ENCODE measurements around the gene DDX3X.

Gene DDX3X

DNA sequence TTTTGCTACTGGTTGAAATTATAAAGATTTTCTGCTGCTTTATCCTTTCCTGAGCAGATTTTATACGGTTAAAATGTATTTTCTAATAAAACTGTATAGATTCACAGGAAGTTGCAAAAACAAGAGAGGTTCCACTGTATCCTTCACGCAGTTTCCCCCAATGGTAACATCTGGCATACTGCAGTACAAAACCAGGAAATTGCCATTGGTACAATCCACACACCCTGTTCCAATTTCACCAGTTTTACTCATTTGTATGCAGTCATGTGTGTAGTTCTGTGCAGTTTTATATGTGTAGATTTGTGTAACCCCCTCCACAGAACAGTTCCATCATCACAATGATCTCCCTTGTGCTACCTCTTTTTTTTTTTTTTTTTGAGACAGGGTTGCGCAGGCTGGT lies 20.0 kb downstream of the DDX3X start (continued):
- TF ChIP-seq, protein P1, sequence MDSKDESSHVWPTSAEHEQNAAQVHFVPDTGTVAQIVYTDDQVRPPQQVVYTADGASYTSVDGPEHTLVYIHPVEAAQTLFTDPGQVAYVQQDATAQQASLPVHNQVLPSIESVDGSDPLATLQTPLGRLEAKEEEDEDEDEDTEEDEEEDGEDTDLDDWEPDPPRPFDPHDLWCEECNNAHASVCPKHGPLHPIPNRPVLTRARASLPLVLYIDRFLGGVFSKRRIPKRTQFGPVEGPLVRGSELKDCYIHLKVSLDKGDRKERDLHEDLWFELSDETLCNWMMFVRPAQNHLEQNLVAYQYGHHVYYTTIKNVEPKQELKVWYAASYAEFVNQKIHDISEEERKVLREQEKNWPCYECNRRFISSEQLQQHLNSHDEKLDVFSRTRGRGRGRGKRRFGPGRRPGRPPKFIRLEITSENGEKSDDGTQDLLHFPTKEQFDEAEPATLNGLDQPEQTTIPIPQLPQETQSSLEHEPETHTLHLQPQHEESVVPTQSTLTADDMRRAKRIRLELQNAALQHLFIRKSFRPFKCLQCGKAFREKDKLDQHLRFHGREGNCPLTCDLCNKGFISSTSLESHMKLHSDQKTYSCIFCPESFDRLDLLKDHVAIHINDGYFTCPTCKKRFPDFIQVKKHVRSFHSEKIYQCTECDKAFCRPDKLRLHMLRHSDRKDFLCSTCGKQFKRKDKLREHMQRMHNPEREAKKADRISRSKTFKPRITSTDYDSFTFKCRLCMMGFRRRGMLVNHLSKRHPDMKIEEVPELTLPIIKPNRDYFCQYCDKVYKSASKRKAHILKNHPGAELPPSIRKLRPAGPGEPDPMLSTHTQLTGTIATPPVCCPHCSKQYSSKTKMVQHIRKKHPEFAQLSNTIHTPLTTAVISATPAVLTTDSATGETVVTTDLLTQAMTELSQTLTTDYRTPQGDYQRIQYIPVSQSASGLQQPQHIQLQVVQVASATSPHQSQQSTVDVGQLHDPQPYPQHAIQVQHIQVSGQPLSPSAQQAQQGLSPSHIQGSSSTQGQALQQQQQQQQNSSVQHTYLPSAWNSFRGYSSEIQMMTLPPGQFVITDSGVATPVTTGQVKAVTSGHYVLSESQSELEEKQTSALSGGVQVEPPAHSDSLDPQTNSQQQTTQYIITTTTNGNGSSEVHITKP (tag by site-specific recombination; IDR thresholded peaks at IDR 0.05): peak; percentile 52; the same call in 1 of the 2 replicates

DNA sequence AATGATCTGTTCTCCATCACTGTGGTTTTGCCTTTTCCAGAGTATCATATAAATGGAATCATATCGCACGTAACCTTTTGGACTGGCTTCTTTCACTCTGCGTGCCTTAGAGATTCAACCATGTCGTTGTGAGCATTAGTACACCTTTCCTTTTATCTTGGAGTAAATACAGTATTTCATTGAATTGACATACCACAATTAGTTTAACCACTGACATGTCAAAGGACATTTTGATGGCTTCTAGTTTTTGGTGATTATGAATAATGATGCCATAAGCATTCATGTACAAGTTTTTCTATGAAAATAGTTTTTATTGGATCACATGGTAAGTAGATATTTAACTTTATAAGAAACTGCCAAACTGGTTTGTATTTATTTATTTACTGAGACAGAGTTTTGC lies 35.2 kb downstream of the DDX3X start:
- Histone ChIP-seq H3K4me1 (ENCODE audit: control insufficient read depth, insufficient read depth, low read length) (no peaks in the 10 kb centered on the region), H3K36me3 (ENCODE audit: control insufficient read depth in 2 of 2, insufficient read depth in 1 of 2, low read length in 2 of 2) (no peaks in the 10 kb centered on the region), H3K9me3 (ENCODE audit: control insufficient read depth, insufficient read depth, low read depth, low read length) (no peaks in the 10 kb centered on the region), H3K27ac (ENCODE audit: extremely low read depth, low read depth, low read length) (no peak overlapping the region), H3K4me3 (ENCODE audit: low read depth, low read length) (no peak overlapping the region)
- ChIA-PET CTCF (no interaction called here), POLR2A (no interaction called here)
- TF ChIP-seq ZBTB1 (tag by site-specific recombination; IDR thresholded peaks at IDR 0.05): no peak
- no peak for TF ChIP-seq RBAK (tag by site-specific recombination; IDR thresholded peaks at IDR 0.05)
- TF ChIP-seq, protein P2, sequence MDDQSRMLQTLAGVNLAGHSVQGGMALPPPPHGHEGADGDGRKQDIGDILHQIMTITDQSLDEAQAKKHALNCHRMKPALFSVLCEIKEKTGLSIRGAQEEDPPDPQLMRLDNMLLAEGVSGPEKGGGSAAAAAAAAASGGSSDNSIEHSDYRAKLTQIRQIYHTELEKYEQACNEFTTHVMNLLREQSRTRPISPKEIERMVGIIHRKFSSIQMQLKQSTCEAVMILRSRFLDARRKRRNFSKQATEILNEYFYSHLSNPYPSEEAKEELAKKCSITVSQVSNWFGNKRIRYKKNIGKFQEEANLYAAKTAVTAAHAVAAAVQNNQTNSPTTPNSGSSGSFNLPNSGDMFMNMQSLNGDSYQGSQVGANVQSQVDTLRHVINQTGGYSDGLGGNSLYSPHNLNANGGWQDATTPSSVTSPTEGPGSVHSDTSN (CRISPR knock-in tag; IDR thresholded peaks at IDR 0.05): no peak
- TF ChIP-seq ZNF544 (tag by site-specific recombination; IDR thresholded peaks at IDR 0.05): no peak
- TF ChIP-seq, protein P3, sequence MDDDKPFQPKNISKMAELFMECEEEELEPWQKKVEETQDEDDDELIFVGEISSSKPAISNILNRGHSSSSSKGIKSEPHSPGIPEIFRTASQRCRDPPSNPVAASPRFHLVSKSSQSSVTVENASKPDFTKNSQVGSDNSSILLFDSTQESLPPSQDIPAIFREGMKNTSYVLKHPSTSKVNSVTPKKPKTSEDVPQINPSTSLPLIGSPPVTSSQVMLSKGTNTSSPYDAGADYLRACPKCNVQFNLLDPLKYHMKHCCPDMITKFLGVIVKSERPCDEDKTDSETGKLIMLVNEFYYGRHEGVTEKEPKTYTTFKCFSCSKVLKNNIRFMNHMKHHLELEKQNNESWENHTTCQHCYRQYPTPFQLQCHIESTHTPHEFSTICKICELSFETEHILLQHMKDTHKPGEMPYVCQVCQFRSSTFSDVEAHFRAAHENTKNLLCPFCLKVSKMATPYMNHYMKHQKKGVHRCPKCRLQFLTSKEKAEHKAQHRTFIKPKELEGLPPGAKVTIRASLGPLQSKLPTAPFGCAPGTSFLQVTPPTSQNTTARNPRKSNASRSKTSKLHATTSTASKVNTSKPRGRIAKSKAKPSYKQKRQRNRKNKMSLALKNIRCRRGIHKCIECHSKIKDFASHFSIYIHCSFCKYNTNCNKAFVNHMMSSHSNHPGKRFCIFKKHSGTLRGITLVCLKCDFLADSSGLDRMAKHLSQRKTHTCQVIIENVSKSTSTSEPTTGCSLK (tag by site-specific recombination; IDR thresholded peaks at IDR 0.05): no peak
- TF ChIP-seq ZNF560 (tag by site-specific recombination; IDR thresholded peaks at IDR 0.05; ENCODE audit: borderline replicate concordance): no peak
- TF ChIP-seq, protein P4, sequence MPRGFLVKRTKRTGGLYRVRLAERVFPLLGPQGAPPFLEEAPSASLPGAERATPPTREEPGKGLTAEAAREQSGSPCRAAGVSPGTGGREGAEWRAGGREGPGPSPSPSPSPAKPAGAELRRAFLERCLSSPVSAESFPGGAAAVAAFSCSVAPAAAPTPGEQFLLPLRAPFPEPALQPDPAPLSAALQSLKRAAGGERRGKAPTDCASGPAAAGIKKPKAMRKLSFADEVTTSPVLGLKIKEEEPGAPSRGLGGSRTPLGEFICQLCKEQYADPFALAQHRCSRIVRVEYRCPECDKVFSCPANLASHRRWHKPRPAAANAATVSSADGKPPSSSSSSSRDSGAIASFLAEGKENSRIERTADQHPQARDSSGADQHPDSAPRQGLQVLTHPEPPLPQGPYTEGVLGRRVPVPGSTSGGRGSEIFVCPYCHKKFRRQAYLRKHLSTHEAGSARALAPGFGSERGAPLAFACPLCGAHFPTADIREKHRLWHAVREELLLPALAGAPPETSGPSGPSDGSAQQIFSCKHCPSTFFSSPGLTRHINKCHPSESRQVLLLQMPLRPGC (tag by site-specific recombination; IDR thresholded peaks at IDR 0.05): no peak
- no peak for TF ChIP-seq ZFP37 (tag by site-specific recombination; IDR thresholded peaks at IDR 0.05)
- no peak for TF ChIP-seq ZNF133 (tag by site-specific recombination; IDR thresholded peaks at IDR 0.05)
- TF ChIP-seq, protein P5, sequence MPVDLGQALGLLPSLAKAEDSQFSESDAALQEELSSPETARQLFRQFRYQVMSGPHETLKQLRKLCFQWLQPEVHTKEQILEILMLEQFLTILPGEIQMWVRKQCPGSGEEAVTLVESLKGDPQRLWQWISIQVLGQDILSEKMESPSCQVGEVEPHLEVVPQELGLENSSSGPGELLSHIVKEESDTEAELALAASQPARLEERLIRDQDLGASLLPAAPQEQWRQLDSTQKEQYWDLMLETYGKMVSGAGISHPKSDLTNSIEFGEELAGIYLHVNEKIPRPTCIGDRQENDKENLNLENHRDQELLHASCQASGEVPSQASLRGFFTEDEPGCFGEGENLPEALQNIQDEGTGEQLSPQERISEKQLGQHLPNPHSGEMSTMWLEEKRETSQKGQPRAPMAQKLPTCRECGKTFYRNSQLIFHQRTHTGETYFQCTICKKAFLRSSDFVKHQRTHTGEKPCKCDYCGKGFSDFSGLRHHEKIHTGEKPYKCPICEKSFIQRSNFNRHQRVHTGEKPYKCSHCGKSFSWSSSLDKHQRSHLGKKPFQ (tag by site-specific recombination; IDR thresholded peaks at IDR 0.05): no peak
- no peak for TF ChIP-seq ZNF266 (tag by site-specific recombination; IDR thresholded peaks at IDR 0.05; ENCODE audit: low read depth)
- TF ChIP-seq BCL11B (tag by site-specific recombination; IDR thresholded peaks at IDR 0.05; ENCODE audit: low read depth): no peak
- TF ChIP-seq, protein P6, sequence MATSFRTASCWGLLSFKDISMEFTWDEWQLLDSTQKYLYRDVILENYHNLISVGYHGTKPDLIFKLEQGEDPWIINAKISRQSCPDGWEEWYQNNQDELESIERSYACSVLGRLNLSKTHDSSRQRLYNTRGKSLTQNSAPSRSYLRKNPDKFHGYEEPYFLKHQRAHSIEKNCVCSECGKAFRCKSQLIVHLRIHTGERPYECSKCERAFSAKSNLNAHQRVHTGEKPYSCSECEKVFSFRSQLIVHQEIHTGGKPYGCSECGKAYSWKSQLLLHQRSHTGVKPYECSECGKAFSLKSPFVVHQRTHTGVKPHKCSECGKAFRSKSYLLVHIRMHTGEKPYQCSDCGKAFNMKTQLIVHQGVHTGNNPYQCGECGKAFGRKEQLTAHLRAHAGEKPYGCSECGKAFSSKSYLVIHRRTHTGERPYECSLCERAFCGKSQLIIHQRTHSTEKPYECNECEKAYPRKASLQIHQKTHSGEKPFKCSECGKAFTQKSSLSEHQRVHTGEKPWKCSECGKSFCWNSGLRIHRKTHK (tag by site-specific recombination; IDR thresholded peaks at IDR 0.05): no peak
- no peak for TF ChIP-seq ZNF768 (tag by site-specific recombination; IDR thresholded peaks at IDR 0.05)
- TF ChIP-seq HOXD13 (CRISPR knock-in tag; IDR thresholded peaks at IDR 0.05; ENCODE audit: borderline replicate concordance): no peak
- TF ChIP-seq ZNF211 (tag by site-specific recombination; IDR thresholded peaks at IDR 0.05; ENCODE audit: low read depth): no peak
- TF ChIP-seq, protein P7, sequence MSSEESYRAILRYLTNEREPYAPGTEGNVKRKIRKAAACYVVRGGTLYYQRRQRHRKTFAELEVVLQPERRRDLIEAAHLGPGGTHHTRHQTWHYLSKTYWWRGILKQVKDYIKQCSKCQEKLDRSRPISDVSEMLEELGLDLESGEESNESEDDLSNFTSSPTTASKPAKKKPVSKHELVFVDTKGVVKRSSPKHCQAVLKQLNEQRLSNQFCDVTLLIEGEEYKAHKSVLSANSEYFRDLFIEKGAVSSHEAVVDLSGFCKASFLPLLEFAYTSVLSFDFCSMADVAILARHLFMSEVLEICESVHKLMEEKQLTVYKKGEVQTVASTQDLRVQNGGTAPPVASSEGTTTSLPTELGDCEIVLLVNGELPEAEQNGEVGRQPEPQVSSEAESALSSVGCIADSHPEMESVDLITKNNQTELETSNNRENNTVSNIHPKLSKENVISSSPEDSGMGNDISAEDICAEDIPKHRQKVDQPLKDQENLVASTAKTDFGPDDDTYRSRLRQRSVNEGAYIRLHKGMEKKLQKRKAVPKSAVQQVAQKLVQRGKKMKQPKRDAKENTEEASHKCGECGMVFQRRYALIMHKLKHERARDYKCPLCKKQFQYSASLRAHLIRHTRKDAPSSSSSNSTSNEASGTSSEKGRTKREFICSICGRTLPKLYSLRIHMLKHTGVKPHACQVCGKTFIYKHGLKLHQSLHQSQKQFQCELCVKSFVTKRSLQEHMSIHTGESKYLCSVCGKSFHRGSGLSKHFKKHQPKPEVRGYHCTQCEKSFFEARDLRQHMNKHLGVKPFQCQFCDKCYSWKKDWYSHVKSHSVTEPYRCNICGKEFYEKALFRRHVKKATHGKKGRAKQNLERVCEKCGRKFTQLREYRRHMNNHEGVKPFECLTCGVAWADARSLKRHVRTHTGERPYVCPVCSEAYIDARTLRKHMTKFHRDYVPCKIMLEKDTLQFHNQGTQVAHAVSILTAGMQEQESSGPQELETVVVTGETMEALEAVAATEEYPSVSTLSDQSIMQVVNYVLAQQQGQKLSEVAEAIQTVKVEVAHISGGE (tag by site-specific recombination; conservative IDR thresholded peaks at IDR 0.05; ENCODE audit: low read depth): no peak
- TF ChIP-seq ZNF837 (tag by site-specific recombination; IDR thresholded peaks at IDR 0.05): no peak

All from HEK293 (cell line).